Neural cell (in vitro differentiated cells): ENCODE measurements around the gene ARHGEF1. TPM values are rescaled to one million over a fixed set of nuclear protein-coding genes. Genes with fewer than 3 reads are reported as not detected.

Experiments
- H2AFZ ChIP-seq: fragments of 200-600, 300-800 bp; sonication (generic), shearing (Covaris generic); 2 replicates; pipeline ENCODE4 v1.6.0; 2014; ENCODE audit warnings: low read depth, mild to moderate bottlenecking, antibody characterized with exemption, low read length, moderate library complexity
- H3F3A ChIP-seq: fragments of 200-600 bp; shearing (Covaris generic); 2 replicates; pipeline ENCODE4 v1.6.1; 2016; ENCODE audit warnings: mild to moderate bottlenecking, moderate library complexity, mixed read lengths, antibody characterized with exemption, low read length; ENCODE audit not compliant: insufficient read depth, poor library complexity, severe bottlenecking
- H3K27ac ChIP-seq: fragments of 200-600, 300-800 bp; sonication (generic), shearing (Covaris generic); 2 replicates; pipeline ENCODE4 v1.5.1; 2014; ENCODE audit warnings: mild to moderate bottlenecking, low read length, moderate library complexity
- H3K27me3 ChIP-seq: fragments of 300-800, 200-600 bp; sonication (generic), shearing (Covaris generic); 2 replicates; pipeline ENCODE4 v1.6.0; 2014; ENCODE audit warnings: mild to moderate bottlenecking, low read depth, low read length, moderate library complexity; ENCODE audit not compliant: insufficient read depth
- H3K36me3 ChIP-seq: fragments of 300-800, 200-600 bp; sonication (generic), shearing (Covaris generic); 2 replicates; pipeline ENCODE4 v1.5.1; 2014; ENCODE audit warnings: mild to moderate bottlenecking, antibody characterized with exemption, low read length, moderate library complexity; ENCODE audit not compliant: insufficient read depth
- H3K4me2 ChIP-seq: fragments of 300-800, 200-600 bp; sonication (generic), shearing (Covaris generic); 2 replicates; pipeline ENCODE4 v1.6.0; 2014; ENCODE audit warnings: mild to moderate bottlenecking, low read length
- H3K4me3 ChIP-seq: fragments of 300-800, 200-600 bp; sonication (generic), shearing (Covaris generic); 2 replicates; pipeline ENCODE4 v1.5.1; 2014; ENCODE audit warnings: mild to moderate bottlenecking, low read length, moderate library complexity
- H3K79me2 ChIP-seq: fragments of 200-600 bp; shearing (Covaris generic); replicated peaks from 2 replicates; pipeline ENCODE4 v1.6.0; 2014; ENCODE audit warnings: mild to moderate bottlenecking, low read length, moderate library complexity; ENCODE audit not compliant: insufficient read depth
- H3K9ac ChIP-seq: fragments of 300-800, 200-600 bp; sonication (generic), shearing (Covaris generic); 2 replicates; pipeline ENCODE4 v1.6.1; 2016; ENCODE audit warnings: mild to moderate bottlenecking, low read length, mixed read lengths
- H3K9me2 ChIP-seq: fragments of 200-600 bp; shearing (Covaris generic); 2 replicates; pipeline ENCODE4 v1.6.1; 2016; ENCODE audit warnings: mild to moderate bottlenecking, low read length, mixed read lengths; ENCODE audit not compliant: insufficient read depth
- H3K9me3 ChIP-seq: fragments of 200-600, 300-800 bp; sonication (generic), shearing (Covaris generic); 2 replicates; pipeline ENCODE4 v1.6.1; 2016; ENCODE audit warnings: mild to moderate bottlenecking, mixed run types, low read length, moderate library complexity, mixed read lengths
- H4K20me1 ChIP-seq: fragments of 200-600 bp; shearing (Covaris generic); 2 replicates; pipeline ENCODE4 v1.6.1; 2016; ENCODE audit warnings: mild to moderate bottlenecking, mixed run types; ENCODE audit not compliant: insufficient read depth
- CTCF ChIP-seq: fragments of 450-650 bp; IDR thresholded peaks from 2 replicates; pipeline ENCODE4 v1.5.1; 2014; ENCODE audit warnings: antibody characterized with exemption, mild to moderate bottlenecking, moderate library complexity; ENCODE audit not compliant: poor library complexity, severe bottlenecking
- EP300 ChIP-seq: fragments of 450-650 bp; conservative IDR thresholded peaks from 2 replicates; pipeline ENCODE4 v1.6.1; 2014; ENCODE audit warnings: antibody characterized with exemption, mild to moderate bottlenecking, moderate library complexity; ENCODE audit not compliant: poor library complexity, severe bottlenecking
- EZH2 ChIP-seq: fragments of 200-600, 300-800 bp; shearing (Covaris generic), sonication (generic); IDR thresholded peaks from 2 replicates; pipeline ENCODE4 v1.6.1; 2014; ENCODE audit warnings: antibody characterized with exemption, low read length, borderline replicate concordance, mild to moderate bottlenecking; ENCODE audit not compliant: insufficient read depth, poor library complexity, severe bottlenecking
- MXI1 ChIP-seq: fragments of 450-650 bp; conservative IDR thresholded peaks from 2 replicates; pipeline ENCODE4 v1.6.1; 2014; ENCODE audit warnings: antibody characterized with exemption, mild to moderate bottlenecking; ENCODE audit not compliant: poor library complexity, severe bottlenecking
- POLR2AphosphoS5 ChIP-seq: IDR thresholded peaks from 2 replicates; pipeline ENCODE4 v1.6.1; 2012
- RAD21 ChIP-seq: fragments of 450-650 bp; conservative IDR thresholded peaks from 2 replicates; pipeline ENCODE4 v1.6.1; 2014; ENCODE audit warnings: antibody characterized with exemption, mild to moderate bottlenecking, moderate library complexity
- REST ChIP-seq: IDR thresholded peaks from 2 replicates; pipeline ENCODE4 v1.6.1; 2012; ENCODE audit warnings: borderline replicate concordance
- SMC3 ChIP-seq: fragments of 450-650 bp; conservative IDR thresholded peaks from 2 replicates; pipeline ENCODE4 v1.6.1; 2014; ENCODE audit warnings: antibody characterized with exemption, mild to moderate bottlenecking, moderate library complexity; ENCODE audit not compliant: poor library complexity
- TAF1 ChIP-seq: IDR thresholded peaks from 2 replicates; pipeline ENCODE4 v1.6.1; 2012; ENCODE audit warnings: low read depth
- polyA plus RNA-seq: library from polyadenylated mRNA; depleted of rRNA; stranded (reverse); fragments of >200 nt; gene quantifications from 2 replicates; pipeline ENCODE4 v1.2.3, GENCODE V29; 2014

ARHGEF1 gene
- polyA plus RNA-seq, 1 donor from 2014 or later: 12.0 TPM

GRCh38 chr19:41908724-41909464, 25.9 kb downstream of the ARHGEF1 start:
- H4K20me1 ChIP-seq: no peaks in the 10 kb centered on the region
- H3K9me3 ChIP-seq: no peaks in the 10 kb centered on the region
- no peaks in the 10 kb centered on the region for H3K9me2 ChIP-seq
- H3K27ac ChIP-seq: no peak overlapping the region
- no peak overlapping the region for H3K4me2 ChIP-seq
- no peaks in the 10 kb centered on the region for H3K79me2 ChIP-seq
- no peak for TF ChIP-seq REST
- TF ChIP-seq POLR2AphosphoS5: no peak
- no peak for TF ChIP-seq EZH2
- TF ChIP-seq CTCF: no peak
- TF ChIP-seq MXI1: no peak
- no peak for TF ChIP-seq TAF1
- no peak for TF ChIP-seq SMC3
- TF ChIP-seq RAD21: no peak
- TF ChIP-seq EP300: no peak
- no peak overlapping the region for H2AFZ ChIP-seq
- no peak overlapping the region for H3K4me3 ChIP-seq
- H3K36me3 ChIP-seq: no peaks in the 10 kb centered on the region
- H3F3A ChIP-seq: no peaks in the 10 kb centered on the region
- H3K27me3 ChIP-seq: peaks cover 33% of the 10 kb centered on the region
- H3K9ac ChIP-seq: no peak overlapping the region

GRCh38 chr19:41909706-41910105, 26.7 kb downstream of the ARHGEF1 start:
- no peak overlapping the region for H3K4me3 ChIP-seq
- H3K27me3 ChIP-seq: peaks cover 41% of the 10 kb centered on the region
- TF ChIP-seq EZH2: no peak
- TF ChIP-seq EP300: no peak
- TF ChIP-seq REST: no peak
- no peak for TF ChIP-seq CTCF
- no peak for TF ChIP-seq RAD21
- no peak for TF ChIP-seq SMC3
- no peak for TF ChIP-seq TAF1
- no peak for TF ChIP-seq MXI1
- no peak for TF ChIP-seq POLR2AphosphoS5
- H4K20me1 ChIP-seq: no peaks in the 10 kb centered on the region
- no peaks in the 10 kb centered on the region for H3K36me3 ChIP-seq
- H3K4me2 ChIP-seq: no peak overlapping the region
- H3F3A ChIP-seq: no peaks in the 10 kb centered on the region
- H3K79me2 ChIP-seq: no peaks in the 10 kb centered on the region
- H2AFZ ChIP-seq: no peak overlapping the region
- no peaks in the 10 kb centered on the region for H3K9me2 ChIP-seq
- no peak overlapping the region for H3K27ac ChIP-seq
- H3K9me3 ChIP-seq: no peaks in the 10 kb centered on the region
- no peak overlapping the region for H3K9ac ChIP-seq
